ENCODE measurements around the gene LGMN. TPM values are rescaled to one million over a fixed set of nuclear protein-coding genes. Genes with fewer than 3 reads are reported as not detected.

Gene LGMN
- total and polyA plus RNA-seq, 9 of the 15 experiments (the other 6 are each of a cell fraction or from before 2014, with no cell fraction given) = 0.05 to 1.4 (median 0.43) TPM; not detected in 2

- no peak; the same call in 2 of the 3 replicates for ATAC-seq
- H3K4me1 ChIP-seq (replicated peaks in 1 of 2; ENCODE audit: control insufficient read depth in 2 of 2, insufficient read depth in 2 of 2, low read length in 2 of 2) = peaks cover 0 to 17% of the 10 kb centered on the region in 2 experiments; a peak in 3 of 5 replicates
- ChIA-PET POLR2A (interaction anchor here (0.6 kb wide), 1 partner anchor 189 kb away, joined by 3 read pairs; no protein-coding TSS in a partner anchor), CTCF (ENCODE audit: low intra/inter-chr PET ratio) (no interaction called here)
- intact Hi-C loops (cut with micrococcal nuclease) = no loop called here
- no peaks in the 10 kb centered on the region for H3K9me3 ChIP-seq (replicated peaks; ENCODE audit: control insufficient read depth, insufficient read depth, low read depth, low read length)
- no peak for DNase-seq (ENCODE audit: extremely low read depth in 1 of 4, low spot score in 3 of 4)
- peaks cover 0 to 22% of the 10 kb centered on the region in 2 experiments; a peak in 2 of 5 replicates for H3K27me3 ChIP-seq (ENCODE audit: control insufficient read depth in 2 of 2, insufficient read depth in 2 of 2, low read length in 2 of 2)
- in situ Hi-C loops (cut with MboI) = no loop called here
- no peak overlapping the region for H3K4me2 ChIP-seq (ENCODE audit: insufficient read depth, low read length)
- no peaks in the 10 kb centered on the region for H3K36me3 ChIP-seq (ENCODE audit: control insufficient read depth, insufficient read depth, low read length)
- no peak overlapping the region for H3K9ac ChIP-seq (ENCODE audit: insufficient read depth in 1 of 2, low read depth in 2 of 2, low read length in 2 of 2)
- WGBS (ENCODE audit: insufficient coverage, low coverage, missing lambda C conversion rate) = 2% methylated on average over 6 of the region's 8 CpGs
- H3K27ac ChIP-seq (ENCODE audit: extremely low read depth, low read depth, low read length) = no peak overlapping the region
- BruUV-seq (replicated peaks) = no TSS peak
- FAIRE-seq = no peak
- H4K20me1 ChIP-seq (replicated peaks; ENCODE audit: control insufficient read depth, insufficient read depth, low read length) = no peaks in the 10 kb centered on the region
- TF ChIP-seq FOXM1 (IDR thresholded peaks at IDR 0.05; ENCODE audit: low read depth) = no peak
- TF ChIP-seq FOXM1 (CRISPR knock-in tag; IDR thresholded peaks at IDR 0.05; ENCODE audit: low read depth) = no peak
- TF ChIP-seq PRMT5 (CRISPR knock-in tag; IDR thresholded peaks at IDR 0.05) = no peak
- TF ChIP-seq CTCF (IDR thresholded peaks at IDR 0.05 in 2 of 3, conservative IDR thresholded peaks at IDR 0.05 in 1 of 3; ENCODE audit: insufficient read depth in 2 of 3, low read depth in 1 of 3, low read length in 3 of 3) = 0 out of 6 replicates have a peak, but pooled peaks of 1 of the 3 experiments have one; percentile 2
- TF ChIP-seq CBFA2T3 (IDR thresholded peaks at IDR 0.05) = no peak
- no peak for TF ChIP-seq PML (IDR thresholded peaks at IDR 0.05; ENCODE audit: low read length)
- TF ChIP-seq MCM7 (IDR thresholded peaks at IDR 0.05) = no peak
- no peaks in the 10 kb centered on the region for H3K9me1 ChIP-seq (ENCODE audit: control insufficient read depth, insufficient read depth, low read length)
- no peaks in the 10 kb centered on the region for H3K79me2 ChIP-seq (ENCODE audit: control insufficient read depth, insufficient read depth, low read length)
- no peak overlapping the region for H3K4me3 ChIP-seq
- H2AFZ ChIP-seq (ENCODE audit: low read depth, low read length) = no peak overlapping the region
Observed at GRCh38 chr14:92656306-92657081, 91.9 kb downstream of the LGMN start.
